ENCODE data around the gene PIAS2.
"Not testable (repeated sequence)": the region's sequence is repeated elsewhere in the genome, so short reads cannot be mapped to it uniquely, and the experiment has no call there.

The PIAS2 gene

DNA sequence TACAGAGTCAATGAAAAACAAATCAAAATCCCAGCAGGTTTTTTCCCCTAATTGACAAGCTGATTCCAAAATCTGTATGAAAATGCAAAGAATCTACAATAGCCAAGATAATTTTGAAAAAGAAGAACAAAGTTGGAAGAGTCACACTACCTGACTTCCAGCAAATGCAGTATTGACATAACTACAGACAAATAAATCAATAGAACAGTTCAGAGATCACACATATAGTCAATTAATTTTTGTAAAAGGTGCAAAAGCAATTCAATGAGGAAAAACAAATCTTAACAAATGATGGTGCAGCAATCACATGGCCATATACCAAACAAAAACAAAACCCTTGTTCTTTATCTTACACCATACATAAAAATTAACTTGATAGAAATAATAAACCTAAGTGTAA lies 85.9 kb downstream of the PIAS2 start:
- no peak for FAIRE-seq

DNA sequence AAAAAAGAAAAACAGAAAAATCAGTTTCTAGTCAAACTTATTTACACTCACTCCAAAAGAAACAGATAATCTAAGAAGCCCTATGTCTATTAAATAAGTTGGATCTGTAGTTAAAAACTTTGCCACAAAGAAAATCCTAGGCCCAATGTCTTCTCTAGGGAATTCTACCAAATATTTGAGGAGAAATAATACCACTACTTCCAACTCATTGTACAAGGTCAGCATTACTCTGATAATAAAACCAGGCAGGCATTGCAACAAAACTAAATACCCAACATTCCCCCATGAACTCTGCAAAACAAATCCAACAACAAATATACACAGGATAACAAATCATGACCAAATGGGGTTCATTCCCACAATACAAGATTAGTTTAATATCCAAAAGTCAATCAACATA lies 86.7 kb downstream of the PIAS2 start:
- no peak for FAIRE-seq

DNA sequence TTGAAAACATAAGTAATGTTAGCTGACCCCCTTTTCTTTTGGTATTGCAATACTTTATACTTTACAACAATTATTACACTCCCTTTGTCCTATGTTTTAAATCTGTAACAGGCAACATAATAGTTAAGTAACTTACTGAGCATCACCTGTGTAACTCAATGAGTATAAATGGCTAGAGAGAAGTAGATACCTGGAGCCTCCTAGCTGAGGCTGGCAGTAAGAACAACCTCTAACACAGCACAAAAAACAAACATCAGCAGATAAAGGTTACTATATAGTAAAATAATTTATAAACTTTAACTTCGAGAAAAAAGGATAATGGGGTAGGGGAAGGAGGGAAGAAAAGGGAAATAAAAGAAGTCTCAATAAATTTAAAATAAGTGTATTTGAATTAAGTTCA lies 87.4 kb downstream of the PIAS2 start:
- FAIRE-seq = no peak

DNA sequence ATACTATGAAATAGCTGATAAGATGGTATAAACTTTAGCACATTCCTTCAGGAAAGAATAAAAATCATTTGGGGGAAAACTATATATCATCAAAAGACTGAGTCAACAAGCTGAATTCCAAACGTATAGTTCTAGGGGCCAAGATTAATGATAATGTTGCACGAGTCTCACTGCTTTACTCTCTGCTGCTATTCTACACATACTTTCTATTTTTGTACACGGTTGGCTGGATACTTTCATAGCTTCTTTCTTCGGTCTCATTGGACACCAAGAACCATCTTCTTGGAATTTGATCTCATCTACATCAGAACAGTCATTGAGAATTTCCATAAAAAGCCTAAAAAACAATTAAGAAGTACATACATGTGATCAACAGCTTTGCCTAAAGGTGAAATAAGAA lies 87.8 kb downstream of the PIAS2 start:
- no peak for FAIRE-seq

DNA sequence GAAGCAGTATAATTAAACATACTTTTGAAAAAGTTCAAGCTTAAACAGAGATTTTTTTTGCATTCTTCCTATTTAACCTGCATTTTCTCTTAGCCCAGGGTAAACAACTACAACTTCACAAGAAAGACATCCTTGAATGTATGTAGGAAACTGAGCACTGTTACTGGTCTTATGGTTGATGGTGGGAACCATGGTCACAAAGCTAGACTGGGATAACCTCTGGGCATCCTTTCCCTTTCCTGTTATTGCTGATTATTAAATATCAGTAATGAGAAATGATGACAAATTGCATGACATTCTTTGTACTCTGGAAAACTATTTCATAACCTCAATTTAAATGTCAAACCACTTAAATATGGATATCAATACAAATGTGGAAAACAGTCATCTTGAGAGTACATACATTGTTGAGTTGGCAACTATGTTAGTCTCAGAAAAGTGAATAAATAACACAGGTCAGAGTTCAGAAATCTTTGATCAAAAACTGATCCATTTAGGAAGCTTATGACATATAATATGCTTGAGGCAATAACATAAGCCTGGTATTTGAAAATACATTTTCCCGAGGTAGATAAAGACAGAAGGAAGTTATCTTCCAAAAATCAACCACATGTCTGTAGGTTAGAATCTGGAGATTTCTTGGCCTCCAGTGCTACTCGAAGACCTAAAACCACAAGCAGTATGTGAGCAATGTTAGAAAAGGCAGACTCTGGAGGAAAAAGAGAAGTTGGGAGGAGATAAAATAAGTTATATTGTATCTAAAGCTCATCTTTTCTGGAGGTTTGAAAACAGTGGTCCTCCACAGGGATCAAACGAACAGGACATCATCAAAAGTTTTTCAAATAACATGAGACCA lies 95.2 kb downstream of the PIAS2 start:
- no peak for FAIRE-seq

DNA sequence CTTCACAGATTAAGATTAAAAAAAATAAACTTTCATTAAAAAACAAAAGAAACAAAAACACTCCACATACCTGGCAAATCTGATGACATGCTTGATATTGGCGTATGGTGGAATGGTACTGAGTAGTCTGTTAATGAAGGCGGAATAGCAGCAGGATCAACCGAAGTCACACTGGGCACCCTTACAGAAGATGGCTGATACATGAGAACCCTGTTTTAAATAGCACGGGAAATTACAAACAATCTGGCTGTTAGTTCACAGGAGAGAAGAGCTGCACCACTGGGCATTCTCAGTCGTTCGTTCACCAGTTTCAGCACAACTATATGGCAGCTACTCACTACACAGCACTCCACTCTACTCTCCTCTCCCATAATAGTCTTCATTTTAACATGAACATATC lies 96.4 kb downstream of the PIAS2 start:
- no peak for FAIRE-seq

DNA sequence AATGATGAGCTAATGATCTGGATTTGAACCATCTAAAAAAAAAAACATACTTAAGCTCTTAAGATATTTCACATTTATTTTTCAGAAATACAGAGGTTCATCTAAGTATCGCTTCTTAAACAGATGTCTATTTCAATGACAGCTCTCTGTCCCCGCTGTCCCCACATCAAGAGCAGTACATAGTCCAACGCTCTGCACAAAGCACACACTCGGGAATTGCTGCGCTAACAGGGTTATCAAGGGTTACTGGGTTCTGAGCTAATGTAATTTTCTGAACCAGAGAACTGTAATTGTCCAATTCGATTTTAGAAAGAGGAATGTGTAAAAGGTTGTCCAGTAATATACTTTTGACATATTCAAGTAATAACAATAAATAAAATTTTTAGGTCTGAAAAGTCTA lies 101.6 kb downstream of the PIAS2 start:
- FAIRE-seq = no peak

DNA sequence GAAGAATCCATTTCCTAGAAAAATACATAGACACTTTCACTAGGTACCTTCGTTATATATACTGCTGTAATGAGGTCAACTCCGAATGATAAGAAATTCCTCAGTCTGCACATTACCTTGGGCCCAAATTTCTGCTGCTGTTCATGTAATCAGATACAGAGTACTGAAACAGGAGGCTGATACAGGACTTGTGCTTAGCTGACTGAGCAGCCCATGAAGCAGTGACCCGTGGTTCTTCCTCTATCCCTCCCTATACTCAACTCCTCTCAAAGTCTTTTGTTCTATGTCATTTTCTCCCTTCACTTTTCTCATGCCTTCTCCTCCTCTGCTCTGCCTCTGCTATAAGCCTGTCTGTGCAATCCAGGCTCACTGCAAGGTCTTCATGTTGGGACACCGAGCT lies 102.9 kb downstream of the PIAS2 start:
- FAIRE-seq = no peak

DNA sequence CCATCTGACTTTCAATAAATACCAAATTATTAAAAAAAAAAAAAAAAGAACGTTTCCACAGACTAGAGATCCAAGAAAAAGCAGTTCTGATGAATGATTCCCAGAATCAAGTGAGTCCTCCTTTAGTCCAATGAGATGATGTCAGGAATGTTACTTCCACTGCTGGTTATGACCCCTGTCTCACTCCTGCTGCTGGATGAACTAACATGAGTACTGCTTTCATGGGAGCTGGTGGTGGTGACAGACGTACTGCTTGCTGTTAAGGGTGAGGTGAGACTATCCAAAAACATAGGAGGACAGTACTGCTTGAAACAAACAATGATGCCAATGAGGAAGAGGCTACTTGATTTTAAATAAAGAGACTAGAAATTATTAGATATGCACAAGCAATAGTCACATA lies 105.0 kb downstream of the PIAS2 start:
- FAIRE-seq = no peak

DNA sequence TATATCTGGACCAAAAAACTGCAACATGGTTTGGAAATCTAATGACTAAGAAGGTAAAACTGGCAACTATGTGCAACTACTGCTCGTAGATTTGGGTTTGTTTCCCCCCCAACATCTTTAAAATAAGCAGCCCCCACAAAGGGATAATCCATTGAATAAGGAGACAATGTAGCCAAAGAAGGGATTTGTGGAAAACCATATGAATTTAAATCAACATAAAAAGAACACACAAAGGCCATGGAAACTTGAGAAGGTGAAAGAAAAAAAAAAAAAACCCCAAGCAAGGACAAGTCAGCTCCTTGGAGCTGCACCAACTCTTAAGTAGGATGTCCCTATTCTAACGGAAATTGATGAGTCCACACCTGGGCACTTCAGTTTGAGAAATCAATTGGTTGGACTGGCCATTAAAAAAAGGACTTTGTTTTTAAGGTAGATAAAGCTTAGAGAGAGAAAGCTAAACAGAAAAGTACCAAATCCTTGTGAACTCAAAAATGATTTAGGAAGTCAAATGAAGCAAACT lies 106.8 kb downstream of the PIAS2 start:
- FAIRE-seq = no peak

DNA sequence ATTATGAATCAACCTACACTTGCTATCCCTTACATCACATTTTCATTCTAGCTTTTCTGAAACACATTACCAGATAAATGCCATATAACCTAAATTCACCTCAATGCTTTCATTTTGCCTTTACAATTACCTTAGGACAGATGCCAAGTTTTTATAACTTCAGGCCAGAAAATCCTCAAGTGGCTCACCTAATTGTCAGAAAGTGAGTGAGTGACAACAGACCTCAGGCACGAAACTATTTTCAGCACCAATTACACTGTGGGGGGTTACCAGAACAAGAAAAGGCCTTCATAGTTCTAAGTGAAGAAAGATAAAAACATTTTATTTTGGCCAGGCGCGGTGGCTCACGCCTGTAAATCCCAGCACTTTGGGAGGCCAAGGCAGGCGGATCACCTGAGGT lies 108.2 kb downstream of the PIAS2 start:
- FAIRE-seq = no peak

DNA sequence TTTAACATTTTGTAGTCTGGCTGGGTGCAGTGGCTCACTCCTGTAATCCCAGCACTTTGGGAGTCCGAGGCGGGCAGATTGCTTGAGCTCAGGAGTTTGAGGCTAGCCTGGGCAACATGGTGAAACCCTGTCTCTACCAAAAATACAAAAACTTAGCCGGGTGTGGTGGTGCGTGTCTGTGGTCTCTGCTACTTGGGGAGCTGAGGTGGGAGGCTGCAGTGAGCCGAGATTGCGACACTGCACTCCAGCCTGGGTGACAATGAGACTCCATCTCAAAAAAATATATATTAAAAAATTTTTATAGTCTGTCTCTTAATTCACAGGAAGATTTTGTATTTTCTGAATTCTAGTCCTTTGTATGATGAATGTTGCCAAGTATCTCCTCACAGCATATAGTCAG lies 121.4 kb downstream of the PIAS2 start:
- FAIRE-seq = not testable (repeated sequence)

DNA sequence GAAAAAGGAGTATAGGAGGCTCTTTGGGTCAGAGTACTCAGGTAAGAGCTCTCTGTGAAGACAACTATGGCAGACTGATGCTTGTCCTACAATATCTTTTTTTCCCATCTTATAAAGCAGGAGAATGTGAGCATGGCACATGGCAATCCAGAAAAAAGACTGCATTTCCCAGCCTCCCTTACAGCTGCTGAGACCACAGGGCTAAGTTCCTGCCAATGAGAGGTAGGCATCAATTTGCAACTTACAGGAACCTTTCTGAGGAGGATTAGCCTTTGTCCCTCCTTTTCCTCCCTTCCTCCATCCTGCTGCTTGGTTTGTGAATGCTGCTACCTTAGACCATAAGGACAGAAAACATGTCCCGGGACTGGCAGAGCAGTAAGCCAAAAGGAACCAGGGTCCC lies 122.7 kb downstream of the PIAS2 start:
- FAIRE-seq = no peak

DNA sequence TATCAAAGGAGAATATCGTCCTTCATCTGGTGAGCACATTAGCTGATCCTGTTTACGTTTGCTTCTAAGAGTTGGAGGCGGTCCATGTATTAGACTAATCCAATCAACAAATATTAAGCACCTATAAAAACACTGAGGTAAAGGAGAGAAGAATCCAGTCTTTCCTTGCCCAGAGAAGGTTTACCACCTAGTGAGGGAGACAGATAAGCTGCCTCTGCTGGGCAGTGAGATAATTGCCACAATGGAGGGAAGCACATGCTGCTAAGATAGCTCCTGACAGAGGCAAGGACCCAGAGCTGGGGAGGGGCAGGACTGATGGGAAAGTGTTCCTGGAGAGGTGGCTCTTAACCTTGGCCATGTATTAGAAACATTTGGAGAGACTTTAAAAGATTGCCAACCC lies 123.7 kb downstream of the PIAS2 start:
- FAIRE-seq = no peak

DNA sequence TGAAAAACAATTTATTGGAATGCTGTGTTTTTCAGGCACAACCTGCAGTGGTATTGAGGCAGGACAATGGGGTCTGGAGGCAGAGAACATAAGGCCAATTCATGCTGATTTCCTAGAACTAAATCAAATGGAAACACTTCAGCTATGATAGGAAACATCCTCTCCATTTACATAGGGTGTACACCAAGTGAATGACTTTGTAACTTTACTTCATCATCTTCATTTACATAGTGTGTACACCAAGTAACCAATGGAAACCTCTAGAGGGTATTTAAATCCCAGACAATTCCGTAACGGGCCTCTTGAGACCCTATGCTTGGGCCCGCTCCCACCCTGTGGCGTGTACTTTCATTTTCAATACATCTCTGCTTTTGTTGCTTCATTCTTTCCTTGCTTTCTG lies 128.2 kb downstream of the PIAS2 start:
- no peak for FAIRE-seq

DNA sequence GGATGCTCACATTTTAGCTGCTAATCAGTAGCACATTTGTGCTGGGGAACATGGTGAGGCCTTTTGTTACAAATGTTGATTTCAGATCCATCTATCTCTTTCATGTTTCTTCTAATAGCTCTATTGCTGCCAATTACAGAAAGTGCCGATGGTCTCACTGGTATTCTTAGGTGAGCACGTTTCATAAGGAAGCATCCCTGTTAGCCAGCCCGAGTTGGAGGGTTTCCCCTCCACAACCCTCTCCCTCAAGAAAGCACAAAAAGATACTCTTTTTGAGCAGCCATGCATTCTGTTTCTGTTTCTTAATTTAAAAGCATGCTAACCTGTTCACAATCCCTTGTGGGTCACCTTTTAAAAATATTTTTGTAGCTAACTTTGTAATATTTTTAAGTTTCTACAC lies 129.6 kb downstream of the PIAS2 start:
- FAIRE-seq = no peak

DNA sequence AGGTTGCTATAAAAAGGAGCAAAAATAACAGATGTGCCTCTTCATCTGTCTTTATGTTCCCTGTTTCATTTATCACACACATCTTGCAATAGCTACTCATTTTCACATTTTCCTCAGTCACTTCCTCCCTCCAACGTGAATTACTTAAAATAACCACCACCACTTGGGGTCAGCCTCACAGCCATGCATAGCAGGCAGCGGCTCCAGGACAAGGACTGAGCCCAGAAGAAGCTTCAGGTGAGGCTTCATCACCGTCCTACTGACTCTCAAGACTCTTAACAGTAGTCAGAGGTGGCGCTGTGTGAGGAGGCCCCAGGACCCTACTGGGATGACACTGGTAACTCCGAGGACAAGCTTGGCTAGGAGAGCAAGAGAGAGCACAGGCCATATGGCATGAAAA lies 144.9 kb downstream of the PIAS2 start:
- FAIRE-seq = no peak

DNA sequence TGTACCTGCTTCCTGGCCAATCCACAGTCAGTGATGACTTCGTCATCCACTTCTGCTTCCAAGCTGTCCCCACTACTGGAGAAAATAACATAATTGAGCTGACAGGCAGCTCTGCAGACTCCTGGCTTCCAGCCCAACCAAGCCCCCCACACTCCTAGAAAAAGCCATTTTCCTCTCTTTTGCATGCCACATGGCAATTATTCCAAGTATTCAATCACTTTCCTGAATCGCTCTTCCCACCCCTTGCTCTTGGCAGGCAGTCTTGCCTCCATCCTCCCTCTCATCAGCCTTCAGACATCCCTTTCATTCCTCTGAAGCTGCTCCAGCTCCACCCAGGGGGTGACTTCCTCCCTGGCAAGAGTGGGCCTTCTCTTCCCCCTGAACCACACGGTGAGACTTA lies 146.2 kb downstream of the PIAS2 start:
- no peak for FAIRE-seq

DNA sequence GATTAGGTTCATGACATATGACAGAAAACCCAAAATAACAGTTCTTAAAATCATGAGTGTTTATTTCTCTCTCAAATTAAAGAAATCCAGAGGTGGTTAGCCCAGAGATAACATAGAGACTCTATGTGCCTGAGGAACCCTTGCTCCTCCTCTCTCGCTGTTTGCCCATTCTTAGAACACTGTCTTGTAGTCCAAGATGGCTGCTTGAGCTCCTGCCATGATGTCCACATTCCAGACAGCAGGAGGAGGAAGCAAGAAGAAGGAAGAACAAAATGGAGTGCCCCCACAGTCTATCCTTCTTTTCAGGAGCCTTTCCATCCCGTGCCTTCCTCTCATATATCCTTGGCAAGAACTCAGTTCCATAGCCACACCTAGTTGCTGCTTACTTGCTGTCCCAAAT lies 146.6 kb downstream of the PIAS2 start:
- no peak for FAIRE-seq

DNA sequence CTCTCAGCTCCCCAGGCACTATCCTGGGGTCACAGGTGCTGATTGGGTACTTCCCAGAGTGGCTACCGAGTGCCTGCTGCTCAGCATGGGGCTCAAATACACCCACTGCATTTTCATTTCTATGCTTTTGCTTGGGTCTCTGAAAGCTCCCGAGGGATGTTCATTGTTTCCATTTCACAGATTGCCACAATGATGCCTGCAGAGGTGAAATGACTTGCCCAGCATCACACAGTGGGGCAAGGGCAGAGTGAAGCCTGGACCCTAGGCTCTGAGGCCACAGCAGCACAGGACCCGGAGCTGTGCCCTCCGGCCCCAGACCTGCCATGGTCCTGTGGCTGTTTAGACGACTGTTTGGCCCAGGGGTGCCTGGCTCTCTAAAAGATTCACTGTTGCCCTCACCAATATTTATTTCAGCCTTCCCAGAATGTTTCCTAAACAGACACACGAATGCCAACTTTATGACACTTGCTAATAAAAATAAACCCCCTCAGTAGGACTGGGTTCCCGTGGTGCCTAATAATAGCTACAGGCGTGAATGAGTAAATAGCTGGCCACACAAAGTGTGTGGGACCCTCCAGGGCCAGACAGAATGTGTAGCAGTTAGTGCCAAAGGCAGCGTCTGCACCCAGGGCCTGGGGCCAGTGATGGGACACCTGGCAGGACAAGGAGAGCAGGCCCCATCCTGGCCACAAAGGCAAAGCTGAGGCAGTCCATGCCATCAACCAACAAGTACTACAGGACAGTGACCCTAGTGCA lies 149.0 kb downstream of the PIAS2 start:
- no peak for FAIRE-seq

DNA sequence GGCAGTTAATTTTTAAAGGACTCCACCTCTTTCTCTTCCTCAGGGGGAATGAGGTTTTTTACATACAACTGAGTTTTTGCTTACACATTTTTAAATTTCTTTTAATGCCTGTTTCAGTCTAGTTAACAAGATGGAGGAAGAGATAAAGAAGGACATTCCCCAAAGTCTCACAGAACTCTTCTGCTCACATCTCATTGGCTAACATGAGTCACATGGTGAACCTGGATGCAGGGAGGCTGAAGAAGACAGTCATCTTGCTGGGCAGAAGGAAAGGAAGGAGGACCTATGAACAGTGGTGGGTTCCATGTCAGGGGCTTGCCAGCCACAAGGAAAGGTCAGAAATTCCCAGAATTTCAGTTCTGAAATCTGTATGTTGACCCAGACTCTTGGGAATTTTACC lies 150.1 kb downstream of the PIAS2 start:
- FAIRE-seq = no peak

DNA sequence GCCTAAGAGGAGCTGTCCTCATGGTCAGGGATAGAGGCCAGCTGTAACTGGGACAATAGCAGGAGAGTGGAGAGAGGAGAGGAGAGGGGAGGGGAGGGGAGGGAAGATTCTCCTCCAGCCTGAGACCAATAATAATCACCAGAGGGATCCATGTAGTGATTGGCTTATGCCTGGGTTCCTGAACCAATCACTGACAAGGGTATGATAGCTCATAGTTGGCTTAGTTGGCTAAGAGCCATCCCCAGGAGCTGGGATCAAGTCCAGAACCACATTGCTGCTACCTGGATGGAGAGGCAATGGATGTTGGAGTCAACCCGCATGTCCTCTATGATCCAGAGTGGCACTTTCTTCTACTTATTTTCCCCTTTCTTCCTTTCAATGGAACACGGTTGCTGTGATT lies 152.7 kb downstream of the PIAS2 start:
- no peak for FAIRE-seq

DNA sequence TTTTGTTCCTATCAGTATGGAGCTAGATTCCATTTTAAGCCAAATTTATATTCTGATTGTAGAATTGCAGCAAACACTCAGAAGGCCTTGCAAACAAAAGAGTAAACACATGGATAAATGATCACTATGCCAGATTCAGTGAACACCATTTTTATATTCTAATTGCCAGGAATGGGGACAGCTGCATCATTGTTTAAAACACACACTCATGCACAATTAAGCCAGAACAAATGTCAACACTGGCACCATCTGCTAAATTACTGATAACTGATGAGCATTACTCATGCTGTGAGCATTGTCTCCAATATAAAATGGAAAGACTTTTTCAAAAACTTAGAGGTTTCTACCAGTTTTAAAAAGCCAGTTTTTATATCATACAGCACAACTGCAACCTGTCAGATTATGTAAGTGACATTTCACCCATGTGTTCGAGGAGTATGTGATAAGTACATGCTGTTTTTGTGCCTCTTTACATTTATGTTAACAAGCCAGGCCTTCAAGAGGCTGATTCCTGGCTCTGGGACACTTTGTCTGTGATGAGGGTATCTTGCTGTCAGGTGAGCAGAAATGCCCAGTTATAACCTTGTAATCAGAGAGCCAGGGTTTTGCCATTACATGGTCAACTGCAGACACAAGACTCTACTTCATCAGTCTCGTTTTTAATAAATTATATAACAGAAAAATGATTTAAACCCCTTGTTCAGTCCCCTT lies 156.1 kb downstream of the PIAS2 start:
- no peak for FAIRE-seq

DNA sequence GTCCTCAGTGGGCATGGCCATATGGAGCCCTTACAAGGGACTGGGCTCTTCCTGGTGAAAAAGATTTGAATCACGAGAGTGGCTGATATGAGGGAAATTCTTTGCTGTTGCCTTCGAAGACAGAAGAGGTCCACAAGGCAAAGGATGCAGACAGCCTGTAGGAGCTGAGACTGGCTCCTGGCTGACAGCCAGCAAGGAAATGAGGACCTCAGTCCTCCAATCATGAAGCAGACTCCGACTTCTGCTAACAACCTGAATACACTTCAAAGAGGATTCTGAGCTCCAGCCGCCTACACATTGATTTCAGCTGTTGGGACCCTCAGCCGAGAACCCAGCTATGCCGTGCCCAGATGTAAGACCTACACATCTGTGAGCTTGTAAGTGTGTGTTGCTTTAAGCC lies 157.4 kb downstream of the PIAS2 start:
- no peak for FAIRE-seq

All from colon (tissue), 2 donors.